NCI-H2107 (cell line): ENCODE results near the gene ABCC9.
"Not testable (repeated sequence)": the region's sequence is repeated elsewhere in the genome, so short reads cannot be mapped to it uniquely, and the experiment has no call there.

ENCODE experiments used
- DNase-seq: peaks from one replicate; lab custom pipeline; 2025; lab: John Stamatoyannopoulos, UW

ABCC9 gene

DNA sequence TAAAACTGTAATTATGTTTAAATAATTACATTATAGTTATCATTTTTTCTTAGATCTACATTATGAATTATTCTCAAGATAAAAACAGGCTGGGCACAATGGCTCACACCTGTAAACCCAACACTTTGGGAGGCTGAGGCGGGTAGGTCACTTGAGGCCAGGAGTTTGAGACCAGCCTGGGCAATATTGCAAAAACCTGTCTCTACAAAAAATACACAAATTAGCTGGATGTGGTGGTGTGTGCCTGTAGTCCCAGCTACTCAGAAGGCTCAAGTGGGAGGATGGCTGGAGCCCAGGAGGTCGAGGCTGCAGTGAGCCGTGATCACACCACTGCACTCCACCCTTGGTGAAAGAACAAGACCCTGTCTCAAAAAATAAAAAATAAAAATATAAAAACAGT is 126.4 kb downstream of the ABCC9 start:
- DNase-seq: no peak

DNA sequence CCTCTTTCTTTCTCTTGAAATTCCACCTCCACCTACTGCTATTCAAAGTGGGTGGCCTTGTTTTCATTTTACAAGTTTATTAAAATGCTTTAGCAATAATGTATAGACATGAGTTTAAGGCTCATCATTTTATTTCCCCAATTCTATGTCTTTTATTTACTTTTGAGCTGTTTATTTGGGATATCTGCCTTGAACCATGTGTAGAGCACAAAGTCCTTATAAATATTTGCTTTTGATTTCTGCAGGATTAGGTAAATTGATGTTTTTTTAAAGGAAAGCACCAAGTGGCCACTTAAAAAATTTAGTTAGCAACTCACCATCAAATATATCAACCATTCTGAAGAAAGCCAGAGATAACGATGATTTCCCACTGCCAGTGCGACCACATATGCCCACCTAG is 126.9 kb downstream of the ABCC9 start:
- DNase-seq: no peak

DNA sequence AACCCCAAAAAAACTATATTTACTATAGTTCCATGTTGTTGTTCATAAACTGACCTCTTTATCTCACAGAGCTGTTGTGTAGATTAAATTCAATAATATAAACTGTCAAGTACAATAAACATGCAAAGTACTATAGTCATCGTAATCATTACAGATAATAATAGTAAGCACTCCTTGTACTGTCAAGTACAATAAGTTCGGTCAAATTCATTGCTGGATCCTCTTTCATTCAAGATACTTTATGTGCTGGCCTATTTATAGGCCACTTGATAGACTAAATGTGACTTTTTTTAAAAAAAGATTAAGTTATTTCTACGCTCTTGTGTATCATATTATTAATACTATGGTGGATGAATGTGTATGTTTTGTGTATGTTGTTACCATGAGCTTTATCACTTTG is 127.5 kb downstream of the ABCC9 start:
- DNase-seq: no peak

DNA sequence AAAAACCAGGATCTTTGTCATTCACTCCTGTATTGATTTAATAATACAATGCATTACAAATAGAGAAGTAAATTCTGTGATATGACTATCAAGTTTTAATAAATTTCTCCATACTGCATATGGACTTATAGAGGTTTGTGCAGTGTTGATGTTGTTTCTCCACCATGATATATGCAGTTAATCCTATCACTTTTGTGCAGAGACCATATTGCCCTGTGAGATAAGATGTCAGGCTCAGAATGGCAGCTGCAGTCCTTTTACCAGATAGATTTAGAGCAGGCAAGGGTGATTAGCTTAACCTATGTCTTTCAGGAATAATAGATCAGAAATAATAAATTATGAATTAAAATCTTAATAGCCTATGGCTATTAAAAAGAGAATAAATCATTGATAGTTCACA is 128.1 kb downstream of the ABCC9 start:
- DNase-seq: no peak

DNA sequence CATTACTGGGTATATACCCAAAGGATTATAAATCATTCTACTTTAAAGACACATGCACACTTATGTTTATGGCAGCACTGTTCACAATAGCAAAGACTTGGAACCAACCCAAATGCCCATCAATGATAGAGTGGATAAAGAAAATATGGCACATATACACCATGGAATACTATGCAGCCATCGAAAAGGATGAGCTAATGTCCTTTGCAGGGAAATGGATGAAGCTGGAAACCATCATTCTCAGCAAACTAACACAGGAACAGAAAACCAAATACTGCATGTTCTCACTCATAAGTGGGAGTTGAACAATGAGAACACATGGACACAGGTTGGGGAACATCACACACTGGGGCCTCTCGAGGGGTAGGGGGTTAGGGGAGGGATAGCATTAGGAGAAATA is 128.9 kb downstream of the ABCC9 start:
- not testable (repeated sequence) for DNase-seq

DNA sequence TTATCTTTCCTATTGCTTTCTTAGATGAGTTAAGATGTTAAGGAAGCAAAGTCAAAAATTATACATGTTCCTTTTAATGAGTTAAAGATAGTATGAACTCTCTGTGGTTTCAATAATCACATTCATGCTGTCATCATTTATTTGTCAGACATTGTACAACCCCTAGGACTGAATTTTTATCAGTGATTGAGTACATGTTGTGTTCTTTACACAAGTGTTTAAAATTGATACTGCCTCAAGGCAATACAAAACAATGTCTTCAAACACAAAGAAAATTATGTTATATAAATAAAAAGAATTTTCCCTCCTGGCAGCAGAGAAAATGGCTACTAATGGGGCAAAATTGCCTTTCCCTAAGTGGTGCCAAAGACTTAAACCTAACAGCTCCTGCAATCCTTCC is 132.1 kb downstream of the ABCC9 start:
- DNase-seq: no peak

DNA sequence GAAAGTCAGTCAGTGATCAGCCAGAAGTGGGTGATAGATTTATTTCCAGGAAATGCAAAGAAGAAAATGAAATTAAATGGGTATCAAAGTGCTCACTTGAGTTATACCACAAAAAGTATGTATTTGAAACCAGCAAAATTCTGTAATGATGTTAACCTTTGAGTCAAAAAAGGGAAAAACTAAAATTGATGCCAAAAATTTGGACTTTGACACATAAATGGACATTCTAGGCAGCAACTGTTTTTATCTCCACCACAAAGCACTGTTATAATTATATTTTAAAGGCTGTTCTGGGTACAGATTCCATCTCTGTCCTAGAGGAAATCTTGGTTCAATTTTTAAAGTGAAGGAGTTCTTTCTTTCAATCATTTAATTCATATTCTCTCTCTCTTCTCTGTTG is 135.0 kb downstream of the ABCC9 start:
- no peak for DNase-seq

DNA sequence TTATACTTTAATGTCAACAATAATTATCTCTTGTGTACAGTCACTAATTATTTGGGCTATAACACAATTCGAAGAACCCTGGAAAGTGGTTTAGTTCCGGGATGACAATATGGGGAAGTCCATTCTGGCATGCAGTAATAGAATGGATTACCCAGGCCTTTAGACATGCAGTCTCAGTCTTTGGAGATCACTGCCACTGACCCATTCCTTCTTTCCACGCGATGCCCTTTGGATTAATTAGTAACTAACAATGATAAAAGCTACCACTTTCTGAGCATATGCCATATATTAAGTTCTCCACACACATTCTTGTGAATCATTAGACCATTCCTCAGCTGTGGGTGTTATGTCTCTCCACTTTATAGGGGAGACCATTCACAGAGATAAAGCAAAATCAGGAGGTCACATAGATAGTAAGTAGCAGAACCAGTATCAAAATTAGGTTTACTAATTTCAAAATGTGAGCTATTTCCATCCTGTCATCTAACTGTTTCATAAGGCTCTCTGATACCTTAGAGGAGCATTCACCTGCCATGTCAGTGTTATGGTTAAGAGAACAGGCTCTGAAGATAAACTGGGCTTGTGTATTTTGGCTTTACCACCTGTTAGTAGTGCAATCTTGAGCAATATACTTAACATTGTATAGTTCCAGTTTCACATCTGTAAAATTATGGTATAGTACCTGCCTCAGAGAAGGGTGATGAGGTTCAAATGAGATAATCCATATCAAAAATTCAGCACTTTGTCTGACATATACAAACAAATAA is 139.5 kb downstream of the ABCC9 start:
- DNase-seq: no peak

DNA sequence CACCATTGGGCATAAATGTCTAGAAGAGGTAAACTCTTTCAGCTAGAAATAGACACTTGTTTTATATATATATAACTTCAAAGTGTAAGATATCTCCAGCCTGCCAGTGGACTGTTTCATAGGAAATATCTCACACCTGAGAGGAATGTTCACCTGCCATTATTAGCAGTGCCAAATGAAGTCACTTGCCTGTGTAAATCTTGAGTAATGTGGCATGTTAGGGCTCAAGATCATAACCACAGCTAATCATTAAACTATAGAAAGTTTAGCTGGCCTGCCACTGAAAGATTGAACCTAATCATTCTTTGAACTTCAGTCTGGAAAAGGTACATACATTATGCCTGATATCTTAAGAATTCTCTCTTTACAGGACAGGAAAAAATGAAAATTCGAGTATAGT is 141.2 kb downstream of the ABCC9 start:
- no peak for DNase-seq

DNA sequence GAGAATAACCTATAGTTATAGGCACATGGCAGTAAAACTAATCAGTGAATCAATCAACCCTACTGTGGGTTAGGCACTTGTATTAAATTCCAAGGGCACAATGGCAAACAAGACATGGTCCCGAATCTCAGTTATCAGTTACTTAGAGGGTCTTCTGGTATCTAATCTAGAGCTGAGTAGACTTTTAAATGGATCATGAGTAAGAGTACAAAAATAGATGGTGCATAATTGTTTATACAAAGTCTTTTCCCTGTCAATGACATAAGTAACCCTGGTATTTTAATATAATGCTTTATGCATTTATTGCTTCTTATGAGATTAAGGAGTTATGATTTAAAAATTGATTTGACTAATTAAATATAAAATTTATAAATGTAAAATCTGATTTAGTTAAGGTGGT is 143.7 kb downstream of the ABCC9 start:
- no peak for DNase-seq

DNA sequence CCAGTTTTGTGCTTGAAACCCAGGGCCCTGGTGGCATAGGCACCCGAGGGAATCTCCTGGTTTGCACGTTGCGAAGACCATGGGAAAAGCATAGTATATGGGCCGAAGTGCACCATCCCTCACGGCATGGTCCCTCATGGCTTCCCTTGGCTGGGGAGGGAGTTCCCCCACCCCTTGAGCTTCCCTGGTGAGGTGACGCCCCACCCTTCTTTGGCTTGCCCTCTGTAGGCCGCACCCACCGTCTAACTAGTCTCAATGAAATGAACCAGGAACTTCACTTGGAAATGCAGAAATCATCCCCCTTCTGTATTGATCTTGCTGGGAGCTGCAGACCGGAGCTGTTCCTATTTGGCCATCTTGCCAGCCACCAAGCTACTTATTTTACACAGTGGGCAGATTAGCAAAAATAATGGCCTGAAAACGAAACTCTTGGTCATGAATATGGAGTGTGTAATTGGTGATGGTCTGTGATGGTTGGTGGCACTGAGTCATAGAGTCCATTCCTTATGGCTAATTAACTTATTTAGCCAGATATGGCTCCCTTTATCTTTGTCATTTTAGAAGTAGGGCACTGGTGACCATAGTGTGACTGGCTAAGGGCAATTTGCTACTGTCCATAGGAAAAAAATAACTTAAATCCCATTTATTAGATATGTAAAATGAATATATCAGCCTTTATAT is 145.4 kb downstream of the ABCC9 start:
- DNase-seq: no peak

DNA sequence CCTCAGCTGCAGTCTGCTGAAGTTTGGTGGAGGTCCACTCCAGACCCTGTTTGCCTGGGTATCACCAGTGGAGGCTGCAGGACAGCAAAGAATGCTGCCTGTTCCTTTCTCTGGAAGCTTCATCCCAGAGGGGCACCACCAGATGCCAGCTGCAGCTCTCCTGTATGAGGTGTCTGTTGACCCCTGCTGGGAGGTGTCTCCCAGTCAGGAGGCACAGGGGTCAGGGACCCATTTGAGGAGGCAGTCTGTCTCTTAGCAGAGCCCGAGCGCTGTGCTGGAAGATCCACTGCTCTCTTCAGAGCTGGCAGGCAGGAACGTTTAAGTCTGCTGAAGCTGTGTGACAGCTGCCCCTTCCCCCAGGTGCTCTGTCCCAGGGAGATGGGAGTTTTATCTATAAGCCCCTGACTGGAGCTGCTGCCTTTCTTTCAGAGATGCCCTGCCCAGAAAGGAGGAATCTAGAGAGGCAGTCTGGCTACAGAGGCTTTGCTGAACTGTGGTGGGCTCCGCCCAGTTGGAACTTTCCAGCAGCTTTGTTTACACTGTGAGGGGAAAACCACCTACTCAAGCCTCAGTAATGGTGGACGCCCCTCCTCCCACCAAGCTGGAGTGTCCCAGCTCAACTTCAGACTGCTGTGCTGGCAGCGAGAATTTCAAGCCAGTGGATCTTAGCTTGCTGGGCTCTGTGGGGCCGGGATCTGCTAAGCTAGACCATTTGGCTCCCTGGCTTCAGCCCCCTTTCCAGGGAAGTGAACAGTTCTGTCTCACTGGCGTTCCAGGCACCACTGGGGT is 146.2 kb downstream of the ABCC9 start:
- DNase-seq: not testable (repeated sequence)

DNA sequence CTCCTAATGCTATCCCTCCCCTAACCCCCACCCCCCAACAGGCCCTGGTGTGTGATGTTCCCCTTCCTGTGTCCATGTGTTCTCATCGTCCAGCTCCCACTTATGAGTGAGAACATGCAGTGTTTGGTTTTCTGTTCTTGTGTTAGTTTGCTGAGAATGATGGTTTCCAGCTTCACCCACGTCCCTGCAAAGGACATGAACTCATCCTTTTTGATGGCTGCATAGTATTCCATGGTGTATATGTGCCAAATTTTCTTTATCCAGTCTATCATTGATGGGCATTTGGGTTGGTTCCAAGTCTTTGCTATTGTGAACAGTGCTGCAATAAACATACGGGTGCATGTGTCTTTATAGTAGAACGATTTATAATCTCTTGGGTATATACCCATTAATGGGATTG is 151.5 kb downstream of the ABCC9 start:
- DNase-seq: not testable (repeated sequence)

DNA sequence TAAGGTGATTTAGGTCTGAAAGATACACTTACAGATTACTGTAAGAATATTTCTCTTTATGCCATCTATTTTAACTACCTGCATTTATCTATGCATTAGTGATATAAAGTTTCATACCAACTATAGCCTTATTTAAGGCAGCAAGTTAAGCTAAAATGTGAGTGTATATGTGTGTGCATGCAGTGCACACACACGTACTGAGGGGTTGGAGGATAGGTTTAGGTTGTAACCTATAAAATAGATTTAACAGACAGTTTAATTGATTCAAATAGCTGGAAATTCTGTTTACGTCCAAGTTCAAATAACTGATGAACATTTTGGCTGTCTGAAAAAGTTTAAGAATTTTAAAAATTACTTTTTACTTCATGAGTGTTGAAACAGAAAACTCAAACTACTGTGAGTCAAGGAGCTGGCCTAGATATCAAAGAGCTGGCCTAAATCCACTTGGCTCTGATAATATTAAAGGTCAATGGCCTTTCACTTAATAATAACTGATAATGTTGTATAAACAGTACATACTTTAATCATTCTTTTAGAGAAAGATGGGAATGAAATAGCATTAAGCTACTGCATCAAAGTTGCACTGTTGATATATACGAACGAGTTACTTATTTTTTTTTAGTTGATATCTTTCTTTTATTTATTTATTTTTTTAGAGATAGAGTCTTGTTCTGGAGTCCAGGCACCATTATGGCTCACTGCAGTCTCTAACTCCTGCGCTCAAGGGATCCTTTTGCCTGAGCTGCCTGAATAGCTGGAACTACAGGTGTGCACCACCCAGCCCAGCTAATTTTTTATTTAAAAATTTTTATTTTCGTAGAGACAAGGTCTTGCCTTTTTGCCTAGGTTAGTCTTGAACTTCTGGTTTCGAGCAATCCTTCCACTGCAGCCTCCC is 152.9 kb downstream of the ABCC9 start:
- DNase-seq: no peak

DNA sequence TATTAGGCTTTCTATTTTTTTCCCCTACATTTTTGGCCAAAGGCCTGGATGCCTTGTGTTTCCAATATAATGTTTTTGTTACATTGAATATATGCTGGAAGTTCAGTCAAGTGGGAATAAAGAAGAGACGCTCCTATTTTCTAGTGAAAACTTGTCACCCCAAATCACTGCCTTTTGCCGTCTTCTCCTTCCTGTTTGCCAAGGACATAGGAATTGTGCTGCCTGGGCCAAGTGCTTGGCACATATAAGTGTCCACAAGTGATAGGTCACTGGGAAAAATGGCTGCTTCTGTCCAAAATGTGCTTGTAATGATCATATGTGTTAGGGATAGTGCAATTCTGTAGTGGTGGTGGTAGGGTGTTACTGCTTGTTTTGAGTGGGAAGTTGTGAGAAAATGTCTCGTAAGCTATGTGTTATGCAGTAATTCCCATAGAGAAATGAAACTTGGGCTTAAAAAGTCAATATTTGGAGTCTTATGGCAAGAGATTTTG is 155.1 kb downstream of the ABCC9 start:
- DNase-seq: no peak

DNA sequence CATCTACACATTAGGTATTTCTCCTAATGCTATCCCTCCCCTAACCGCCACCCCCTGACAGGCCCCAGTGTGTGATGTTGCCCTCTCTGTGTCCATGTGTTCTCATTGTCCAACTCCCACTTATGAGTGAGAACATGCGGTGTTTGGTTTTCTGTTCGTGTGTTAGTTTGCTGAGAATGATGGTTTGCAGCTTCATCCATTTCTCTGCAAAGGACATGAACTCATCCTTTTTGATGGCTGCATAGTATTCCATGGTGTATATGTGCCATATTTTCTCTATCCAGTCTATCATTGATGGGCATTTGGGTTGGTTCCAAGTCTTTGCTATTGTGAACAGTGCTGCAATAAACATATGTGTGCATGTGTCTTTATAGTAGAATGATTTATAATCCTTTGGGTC is 158.5 kb downstream of the ABCC9 start:
- not testable (repeated sequence) for DNase-seq

DNA sequence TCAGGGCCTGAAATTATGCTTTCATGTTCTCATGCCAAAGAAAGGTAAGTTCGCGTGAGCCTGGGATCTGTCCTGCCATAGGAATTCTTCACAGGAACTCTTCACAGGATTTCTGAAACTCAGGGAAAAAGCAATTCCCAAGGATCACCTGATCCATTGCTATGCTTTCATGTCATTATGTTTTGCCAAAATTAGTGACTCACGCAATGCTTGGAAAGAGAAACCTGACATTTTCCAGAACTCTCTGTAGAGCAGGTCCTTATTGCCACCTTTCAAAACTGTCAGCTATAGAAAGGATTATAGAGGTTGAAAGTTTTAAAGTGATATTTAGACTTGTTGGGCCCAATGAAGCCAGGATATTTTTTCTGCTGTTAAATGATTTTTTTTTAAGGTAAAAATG is 160.4 kb downstream of the ABCC9 start:
- DNase-seq: no peak

DNA sequence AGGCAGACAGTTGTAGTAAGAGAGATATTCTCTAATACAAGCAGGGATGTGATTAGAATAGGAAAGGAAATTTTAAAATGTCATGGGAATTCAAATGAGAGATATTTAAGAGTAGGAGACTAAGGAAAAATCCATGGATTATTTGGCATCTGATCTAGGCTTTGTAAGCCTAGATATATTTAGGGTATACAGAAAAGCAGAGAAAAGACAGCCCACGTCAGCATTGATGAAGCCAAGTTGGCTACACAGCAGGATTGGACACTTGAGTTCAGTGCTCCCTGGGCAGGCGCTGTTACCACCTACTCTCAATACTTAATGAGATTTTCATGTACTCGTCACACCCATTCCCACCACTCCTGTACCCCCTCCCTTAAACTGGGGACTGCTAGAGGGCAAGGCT is 165.1 kb downstream of the ABCC9 start:
- DNase-seq: no peak

DNA sequence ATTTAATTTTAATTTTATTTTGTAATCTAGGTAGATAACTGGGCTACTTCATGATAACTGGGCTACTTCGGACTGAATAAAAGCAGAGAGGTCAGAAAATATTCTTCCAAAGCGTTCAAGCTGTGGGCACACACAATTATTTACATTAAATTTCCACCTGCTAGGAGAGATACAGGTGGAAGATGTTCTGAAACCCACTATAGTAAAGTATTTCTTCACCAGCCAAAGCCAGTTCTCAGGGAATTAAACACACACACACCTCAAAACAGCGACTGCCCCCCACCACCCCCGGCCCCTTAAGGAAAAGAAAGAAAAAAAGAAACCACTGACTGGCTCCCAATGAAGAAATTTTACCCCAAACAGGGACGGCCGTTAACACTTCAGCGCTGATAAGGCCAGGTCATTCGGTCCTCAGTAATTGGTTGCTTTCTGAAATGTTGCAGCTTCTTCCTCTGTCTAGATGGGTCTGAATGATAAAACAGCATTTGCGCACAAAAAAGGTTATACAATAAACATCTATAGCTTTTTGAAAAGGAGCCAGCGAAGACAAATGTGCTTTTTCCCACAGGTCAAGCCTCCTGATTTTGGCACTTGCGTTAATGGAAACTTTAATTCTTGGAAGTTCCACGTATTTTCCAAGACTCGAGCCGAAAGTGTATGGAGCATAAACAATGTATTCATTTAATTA is 165.9 kb downstream of the ABCC9 start:
- no peak for DNase-seq

DNA sequence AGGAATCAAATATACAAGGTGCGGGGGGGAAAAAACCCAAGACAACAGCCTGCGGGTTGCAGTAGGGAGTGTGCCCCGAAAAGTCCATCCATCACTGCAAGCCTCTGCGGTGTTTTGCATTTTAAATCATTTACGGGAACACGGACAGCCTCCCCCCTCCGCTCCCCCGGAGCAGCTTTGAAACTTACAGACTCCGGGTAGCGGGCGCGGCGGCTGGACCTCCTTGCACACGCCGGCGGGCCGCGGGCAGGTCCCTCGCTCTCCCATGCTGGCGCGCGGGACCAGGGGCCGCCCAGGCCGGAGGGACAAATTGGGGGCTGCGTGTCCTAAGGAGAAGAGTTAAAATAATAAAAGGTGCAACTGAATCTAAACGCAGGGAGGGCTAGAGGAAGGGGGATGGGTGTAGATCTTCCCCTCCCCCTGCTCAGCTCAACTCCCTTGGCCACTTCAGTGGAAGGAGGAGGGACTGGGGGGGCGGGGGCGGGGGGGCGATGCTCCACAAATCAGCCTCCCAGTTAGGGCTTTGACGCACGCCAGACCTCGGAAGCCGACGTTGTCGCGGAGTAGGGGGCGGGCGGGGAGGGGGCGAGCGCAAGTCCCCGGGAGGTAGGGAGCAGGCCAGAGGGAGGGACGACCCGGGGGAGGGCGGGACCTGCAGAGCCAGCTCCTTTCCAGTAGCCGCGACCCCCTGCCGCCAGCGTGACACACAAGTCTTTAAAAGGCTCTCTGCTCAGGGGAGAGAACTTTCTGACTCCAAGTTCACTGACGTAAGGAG is 166.7 kb downstream of the ABCC9 start, which contains the start of gene KCNJ8:
Gene KCNJ8 (minus strand): TSS at position 349 of the 775 bp plus-strand sequence. CDS start 1,090 bp downstream, outside the sequence.
- DNase-seq: no peak
